Stimulated activated CD4-positive, alpha-beta T cell treated with anti-CD3 and anti-CD28 coated beads, Interleukin-15, amount 100 ng/mL, for 1 hour (primary cell): ENCODE results near the gene ARHGAP42.

ENCODE experiments used
- DNase-seq, 2 donors: peaks; one replicate each; pipeline ENCODE4 v3.0.0-alpha.2; 2020; ENCODE audit warnings: low read depth in 1 of 2, low spot score in 1 of 2

The ARHGAP42 gene

DNA sequence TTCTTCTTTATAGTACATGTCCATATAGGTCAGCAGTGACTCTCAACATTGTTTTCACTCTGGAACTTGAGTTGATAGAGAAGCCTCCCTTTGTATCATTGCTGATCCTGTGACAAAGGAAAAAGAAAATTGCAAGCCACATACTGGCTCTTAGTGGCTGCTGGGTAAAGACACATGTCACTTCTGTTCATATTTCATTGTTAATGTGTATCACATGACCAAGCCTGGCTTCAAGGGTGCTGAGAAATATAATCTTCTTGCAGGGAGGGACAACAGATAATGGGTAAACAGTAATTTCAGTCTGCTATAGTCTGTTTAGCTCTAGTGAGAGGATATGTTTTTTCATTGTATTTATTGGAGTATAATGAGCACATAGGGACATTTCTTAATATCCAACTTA is 269.3 kb downstream of the ARHGAP42 start:
- DNase-seq: no peak

DNA sequence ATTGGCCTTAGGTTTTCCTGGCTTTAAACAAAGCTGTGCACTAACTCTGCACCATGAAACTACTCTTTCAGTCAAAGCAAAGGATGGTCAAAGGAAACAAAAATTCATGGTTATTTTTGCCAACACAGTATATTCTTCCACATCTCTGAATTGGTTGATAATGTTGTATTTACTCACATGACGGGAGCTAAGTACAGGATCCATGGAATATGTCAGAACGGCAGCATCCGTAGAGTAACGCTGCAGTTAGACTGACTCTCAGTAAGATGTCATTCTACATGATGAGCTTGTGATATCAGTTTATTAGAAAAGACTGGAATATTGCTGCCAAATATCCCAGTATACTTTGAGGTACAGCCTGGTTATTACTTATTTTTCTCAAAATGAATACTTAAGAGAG is 270.4 kb downstream of the ARHGAP42 start:
- DNase-seq: no peak

DNA sequence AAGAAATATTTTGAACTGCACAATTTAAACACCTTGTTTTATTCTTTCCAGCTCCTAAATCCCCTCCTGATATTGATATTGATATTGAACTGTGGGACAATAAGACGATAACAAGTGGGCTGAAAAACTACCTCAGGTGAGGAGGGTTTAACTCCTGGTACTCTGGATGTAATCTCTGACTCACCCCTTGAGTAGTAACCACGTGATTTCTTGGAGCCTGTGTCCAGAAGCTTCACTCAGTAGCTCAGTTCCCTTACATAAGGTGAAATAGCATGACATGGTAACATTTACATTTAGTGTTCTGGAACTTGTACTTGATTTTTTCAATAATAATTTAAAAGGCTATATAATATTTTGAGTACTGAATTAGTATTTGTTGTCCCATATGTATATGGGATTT is 274.5 kb downstream of the ARHGAP42 start:
- DNase-seq: no peak

DNA sequence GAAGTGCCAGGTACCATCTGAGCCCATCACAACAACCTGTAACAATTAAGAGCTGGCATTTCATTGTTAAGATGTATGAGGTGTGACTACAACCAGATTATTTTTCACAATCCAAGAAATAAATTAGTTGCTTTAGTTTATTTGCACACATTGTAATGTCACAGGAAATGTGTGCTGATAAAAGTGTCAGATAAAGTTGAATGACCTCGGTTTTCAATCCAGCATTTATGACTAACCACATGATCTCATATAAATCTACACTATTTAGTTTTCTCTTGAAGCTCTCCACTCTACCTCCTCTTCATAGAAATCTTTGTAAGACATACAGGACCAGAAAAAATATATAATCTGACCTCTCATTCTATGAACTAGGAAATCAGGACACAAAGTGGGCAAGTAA is 276.3 kb downstream of the ARHGAP42 start:
- DNase-seq: no peak

DNA sequence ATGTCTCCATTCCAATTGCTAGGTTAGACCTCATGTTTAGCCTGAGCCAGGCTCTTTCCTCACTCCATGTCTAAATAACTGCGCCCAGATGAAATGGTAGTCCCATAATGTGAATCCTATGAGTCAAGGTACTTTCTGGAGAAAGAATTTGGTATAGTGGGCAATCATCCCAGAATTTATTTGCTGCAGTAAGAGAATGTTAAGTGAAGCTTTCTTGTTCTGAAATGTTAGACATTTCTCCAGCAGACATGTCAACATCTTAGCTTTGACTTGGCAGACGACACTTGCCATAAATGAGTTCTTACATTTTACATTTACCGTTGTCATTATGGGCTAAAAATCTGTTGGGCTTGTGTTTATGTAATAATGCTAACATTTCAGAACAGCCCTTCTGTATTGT is 277.3 kb downstream of the ARHGAP42 start:
- no peak for DNase-seq

DNA sequence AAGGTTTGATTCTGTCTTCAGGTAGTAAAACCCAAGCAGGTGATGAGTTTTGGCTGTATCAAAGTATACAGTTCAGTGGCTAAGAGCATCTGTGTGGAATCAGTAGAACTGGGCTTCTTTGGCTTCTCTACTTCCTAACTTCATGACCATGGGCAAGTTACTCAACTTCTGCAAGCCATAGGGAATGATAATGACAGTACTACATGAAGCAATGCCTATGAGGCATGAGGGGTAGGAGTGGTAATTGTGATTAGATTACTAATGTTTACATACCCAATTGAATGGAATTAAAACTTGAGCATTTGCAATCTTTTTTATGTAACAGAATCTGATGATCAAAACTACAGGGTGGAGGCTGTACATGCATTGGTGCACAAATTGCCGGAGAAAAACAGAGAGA is 278.3 kb downstream of the ARHGAP42 start:
- DNase-seq: no peak

DNA sequence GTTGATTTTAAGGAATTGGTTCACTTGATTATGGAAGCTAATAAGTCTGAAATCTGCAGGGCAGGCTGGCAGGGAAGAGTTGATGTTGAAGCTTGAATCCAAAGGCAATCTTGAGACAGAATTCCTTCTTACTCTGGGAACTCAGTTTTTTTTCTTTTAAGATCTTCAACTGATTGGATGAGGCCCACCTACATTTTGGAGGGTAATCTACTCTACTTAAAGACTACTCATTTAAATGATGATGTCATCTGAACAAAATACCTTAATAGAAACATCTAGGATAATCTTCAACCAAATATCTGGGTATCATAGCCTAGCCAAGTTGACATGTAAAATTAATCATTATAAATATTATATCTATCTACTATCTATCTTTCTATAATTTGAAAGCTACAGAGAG is 279.3 kb downstream of the ARHGAP42 start:
- DNase-seq: no peak

DNA sequence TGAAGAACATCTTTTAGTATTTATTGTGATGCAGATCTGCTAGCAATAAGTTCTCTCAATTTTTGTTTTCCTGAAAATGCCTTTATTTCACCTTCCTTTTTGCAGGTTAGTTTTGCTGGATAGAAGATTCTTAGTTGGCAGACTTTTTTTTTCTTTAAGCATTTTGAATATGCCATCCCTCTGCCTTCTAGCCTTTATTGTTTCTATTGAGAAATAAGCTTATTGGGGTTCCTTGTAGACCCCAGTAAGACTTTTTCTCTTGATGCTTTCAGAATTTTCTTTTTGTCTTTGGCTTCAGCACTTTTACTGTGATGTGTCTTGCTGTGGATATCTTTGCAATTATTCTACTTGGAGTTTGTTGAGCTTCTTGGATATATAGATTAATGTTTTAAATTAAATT is 281.9 kb downstream of the ARHGAP42 start:
- no peak for DNase-seq

DNA sequence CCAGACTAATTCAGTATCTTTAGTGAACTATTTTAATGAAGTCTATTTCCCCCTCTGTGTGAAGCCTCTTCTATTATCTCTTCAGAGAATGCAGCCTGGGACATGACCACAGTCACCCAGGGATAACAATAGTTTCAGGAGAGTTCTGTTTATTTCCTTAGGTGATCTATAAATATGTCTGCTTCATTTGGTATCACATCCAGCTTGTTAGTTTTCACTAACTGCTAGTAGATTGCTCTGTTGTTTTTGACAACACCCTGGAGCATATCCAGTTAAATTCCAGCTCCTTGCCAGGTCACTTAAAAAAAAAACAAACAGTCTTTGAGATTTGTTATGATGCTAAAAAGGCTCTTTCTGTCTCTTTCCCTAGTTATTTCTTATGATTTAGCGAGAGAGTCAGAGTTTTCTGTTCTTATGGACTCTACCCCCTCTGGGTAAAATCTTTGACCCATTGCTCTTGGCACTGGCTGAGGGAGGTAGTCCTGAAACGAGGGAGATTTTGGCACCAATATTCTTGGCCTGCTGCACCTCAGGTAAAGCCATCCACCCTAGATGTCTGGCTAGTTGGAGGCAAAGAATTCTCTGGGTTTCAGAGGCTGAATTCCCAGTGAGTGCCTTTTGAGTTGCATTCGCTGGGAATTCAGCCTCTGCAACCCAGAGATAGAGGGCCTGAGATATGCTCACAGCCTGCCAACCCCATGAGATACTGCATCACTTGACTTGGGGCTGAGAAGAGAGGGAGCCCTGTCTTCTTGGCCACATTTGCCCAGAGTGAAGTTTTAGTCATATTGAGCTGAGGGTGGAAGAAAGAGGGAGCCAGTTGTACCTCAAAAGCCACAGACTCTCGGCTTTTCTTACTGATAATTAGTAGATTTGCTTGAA is 283.4 kb downstream of the ARHGAP42 start:
- DNase-seq: no peak

DNA sequence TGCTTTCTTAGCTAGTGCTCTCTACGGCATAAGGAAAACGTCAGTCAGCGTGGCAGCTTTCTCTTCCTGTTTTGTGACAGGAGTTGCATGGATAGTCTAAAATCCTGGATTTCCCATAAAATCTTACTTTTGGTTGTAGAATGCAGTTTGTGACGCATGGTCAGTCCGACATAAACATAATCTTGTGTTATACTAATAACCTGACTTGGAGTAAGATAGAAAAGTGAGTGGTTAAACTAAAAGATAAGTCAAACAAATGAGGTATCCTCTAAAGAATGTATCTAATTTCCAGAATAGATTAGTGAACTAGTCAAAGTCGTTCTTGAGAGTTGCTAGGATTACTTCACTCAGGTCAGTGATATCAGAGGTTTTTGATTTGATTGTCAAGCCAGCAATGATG is 285.0 kb downstream of the ARHGAP42 start:
- no peak for DNase-seq

DNA sequence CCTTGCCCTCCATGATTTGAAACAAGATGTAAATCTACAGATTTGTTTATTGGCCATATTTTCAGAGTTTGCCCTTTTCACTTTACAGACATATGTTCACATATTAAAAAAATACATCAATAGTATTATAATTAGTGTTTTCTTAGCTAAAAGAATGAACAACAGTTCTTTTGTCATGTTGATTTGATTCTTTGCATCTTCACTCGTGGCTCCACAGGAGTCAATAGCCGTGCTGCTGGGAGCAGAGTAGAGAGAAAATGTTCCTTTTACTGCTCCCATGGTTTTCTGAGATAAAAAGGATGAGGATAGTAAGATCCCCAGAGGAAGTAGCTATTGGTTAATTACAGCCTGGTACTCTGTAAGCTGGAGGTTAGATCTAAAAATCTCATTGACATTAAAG is 291.4 kb downstream of the ARHGAP42 start:
- DNase-seq: no peak

DNA sequence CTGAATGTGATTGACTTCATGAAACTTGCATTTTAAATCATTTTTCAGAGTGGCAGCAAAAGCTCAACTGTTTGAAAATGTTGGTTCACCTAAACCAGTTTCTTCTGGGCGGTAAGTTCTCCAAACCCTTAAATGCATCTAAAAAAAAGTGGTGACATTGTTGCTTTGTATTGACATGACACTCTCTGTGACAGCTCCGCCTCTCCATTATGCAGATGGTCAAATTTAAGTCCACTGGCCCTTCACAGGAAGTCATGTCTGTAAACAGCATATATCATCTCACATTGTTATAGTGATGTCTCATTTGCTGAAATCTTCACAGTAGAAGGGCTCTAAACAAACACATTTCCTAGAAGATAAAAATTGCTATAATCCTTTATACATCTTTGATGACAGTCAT is 291.9 kb downstream of the ARHGAP42 start:
- DNase-seq: no peak

DNA sequence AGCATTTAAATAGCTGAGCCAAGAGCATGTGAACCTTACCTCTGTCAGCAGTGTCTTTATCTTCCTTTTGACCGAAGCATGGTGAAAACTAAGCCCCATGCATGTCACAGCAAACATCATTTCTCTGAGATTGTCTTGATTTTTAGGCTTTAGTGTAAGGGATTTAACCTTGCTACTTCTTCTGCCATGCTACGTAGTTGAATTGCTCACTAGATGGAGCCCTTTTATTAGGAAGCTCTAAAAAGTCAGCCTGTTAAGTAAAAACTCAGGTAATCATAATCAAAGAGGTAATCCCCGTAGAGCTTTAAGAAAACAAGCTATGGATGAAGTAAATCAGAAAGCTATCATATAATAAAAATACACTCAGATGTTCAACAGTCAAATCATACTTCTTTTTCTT is 293.1 kb downstream of the ARHGAP42 start:
- DNase-seq: no peak

DNA sequence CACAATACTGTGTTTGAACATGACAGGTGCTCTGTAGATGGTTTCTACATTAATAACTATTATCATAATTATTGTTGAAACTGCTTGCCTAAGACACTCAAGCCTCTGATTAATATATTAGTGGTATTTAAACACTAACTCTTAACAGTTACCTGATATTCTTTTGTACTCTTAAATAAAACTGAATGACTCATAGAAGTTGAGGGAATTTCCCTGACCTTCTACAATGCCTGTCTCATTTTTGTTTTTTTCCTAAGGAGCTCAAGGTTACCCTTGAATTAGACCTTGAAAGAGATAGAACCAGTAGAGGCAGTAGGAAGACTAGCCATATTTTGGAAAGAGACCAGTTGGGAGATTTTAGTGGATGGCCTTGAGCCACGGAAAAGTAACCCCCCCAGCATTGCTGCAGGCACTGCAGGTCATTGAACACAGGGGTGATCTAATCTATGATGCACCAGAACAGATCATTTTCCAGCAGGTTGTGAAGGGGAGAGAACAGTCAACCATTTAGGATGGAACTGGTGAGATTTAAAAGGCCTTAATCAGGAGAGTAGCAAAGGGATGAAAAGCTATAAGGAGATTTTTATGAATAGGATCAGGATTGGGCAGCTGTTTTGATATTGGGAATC is 294.2 kb downstream of the ARHGAP42 start:
- no peak for DNase-seq

DNA sequence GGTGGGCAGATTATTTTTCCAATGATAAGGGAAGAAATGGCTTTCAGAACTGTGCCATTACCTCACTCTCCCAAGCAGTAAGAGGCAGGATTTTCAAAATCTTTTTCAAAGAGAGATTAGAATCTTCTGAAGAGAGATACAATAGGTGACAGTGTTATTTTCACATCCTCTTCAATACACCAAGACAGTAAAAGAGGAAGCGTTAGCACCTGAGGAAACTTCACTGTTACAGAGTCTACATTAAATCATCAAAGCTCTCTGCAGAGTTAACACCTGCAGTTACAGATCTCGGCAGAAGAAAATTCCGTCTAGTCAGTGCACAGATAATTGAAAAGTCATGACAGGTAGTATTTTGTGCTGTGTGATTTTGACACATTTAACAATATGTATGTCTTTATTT is 297.6 kb downstream of the ARHGAP42 start:
- no peak for DNase-seq

DNA sequence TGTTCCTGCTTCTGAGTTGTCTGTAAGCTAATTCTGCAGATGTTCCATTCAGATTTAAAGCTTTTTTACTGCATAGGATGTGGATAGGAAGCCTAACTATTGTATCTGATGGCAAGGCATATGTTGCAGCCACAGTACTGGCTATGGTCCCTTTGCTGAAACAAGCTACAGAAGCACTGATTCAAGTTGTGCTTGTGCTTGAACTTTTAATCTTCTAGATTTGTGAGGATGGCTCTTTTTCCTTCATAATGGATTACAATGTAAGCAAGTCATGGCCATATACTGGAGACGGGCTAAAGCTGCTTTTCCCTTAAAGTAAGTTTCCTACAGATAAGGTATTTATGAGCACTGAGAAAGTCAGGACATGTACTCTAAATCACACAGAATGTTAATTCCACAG is 303.8 kb downstream of the ARHGAP42 start:
- no peak for DNase-seq

DNA sequence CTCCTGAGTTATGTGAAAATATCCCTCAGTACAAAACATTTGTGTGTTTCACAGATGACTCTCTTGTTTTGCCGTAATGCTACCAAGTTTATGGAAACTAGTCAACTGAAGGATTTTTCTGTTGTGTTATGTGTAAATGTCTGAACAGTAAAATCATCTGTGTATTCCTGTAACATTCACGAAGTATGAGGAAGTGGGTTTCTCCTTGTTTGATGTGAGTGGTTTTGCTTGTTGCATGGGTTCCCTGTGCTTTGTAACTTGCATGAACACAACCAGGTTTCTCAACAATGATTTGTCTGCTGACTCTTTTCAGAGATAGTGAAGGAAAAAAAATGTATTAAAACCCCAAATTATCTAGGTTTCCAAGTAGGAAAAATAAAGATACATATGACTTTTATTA is 304.5 kb downstream of the ARHGAP42 start:
- no peak for DNase-seq

DNA sequence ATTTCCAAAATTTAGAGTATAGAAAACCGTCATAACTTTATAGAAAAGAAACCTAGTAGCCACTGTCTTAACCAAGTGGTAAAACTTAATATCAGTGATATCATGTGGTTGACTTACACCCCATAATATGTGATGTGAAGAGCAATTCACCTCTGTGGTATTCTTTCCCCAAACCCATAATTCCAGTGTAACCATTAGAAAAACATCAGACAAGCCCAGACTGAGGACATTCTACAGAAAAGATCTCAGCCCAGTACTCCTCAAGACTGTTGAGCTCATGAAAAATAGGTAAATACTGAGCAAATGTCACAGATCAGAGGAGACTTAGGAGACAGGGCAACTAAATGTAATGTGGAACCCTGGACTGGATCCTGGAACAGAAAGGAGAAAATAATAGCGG is 307.9 kb downstream of the ARHGAP42 start:
- DNase-seq: no peak

DNA sequence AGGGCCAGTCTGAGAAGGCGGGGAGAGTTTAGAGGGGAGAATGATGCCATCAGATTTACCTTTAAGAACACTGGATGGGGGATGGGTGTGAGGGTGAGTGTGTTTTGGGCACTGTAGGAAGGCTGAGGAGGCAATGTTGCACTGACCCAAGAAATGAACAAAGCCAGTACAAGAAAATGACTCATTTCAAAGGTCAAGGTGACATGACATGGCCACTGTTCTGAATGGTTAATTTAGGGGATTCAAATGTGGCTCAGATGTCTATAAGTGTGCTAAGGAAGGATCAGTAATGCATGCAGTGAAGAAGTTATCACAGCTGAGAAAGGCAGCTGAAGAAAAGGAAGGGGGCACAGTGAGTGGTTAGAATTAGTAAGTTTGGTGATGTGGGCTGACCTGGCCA is 312.7 kb downstream of the ARHGAP42 start:
- DNase-seq: no peak

DNA sequence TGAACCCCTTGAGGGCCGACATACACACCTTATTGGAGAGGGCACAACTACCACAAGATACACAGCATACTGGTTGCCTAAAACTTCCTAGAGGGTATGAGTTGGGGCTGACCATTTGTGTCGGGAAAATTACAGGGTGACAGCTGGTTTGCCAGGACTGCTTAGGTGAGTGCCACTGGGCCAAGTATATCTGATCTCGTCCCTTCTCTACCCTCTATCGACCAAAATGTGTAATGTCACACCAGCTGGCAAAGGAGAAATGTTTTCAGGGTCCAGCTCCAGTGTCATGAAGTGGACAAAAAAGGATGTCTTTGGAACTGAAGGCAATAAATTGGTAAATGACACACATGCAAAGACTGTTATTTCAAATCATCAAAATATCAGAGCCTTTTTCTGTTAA is 316.4 kb downstream of the ARHGAP42 start:
- DNase-seq: no peak

DNA sequence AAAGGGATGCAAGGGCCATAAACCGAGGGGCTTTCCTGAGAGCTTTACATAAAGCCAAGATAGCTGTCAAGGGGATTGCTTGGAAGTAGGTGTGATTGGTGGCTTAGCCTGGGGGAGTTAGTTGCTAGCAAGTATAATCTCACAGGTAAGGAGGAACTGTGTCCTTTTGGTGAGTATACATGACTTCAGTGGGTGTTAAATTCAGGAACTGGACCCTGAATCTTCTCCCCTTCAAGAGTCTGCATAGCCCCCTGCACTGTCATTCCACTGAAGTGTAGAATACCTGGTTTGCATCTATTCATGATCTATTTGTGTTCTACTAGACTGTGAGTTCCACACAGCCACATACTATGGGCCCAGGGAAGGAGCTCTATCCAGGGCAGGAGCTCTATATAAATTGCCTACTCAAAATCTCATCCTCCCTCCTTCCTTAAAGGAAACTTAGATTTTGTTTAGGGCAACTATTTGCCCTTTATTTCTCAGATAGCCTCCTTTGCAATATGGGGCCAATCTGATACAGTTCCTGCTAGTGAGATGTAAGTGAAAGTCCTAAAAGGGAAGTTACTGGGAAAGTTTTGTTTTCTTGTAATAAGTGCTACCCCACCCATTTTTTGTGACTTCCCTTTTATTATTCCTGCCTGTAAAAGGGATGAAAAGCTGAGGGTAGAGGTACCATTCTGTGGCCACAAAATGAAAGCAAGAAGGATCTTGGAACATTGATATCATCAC is 322.0 kb downstream of the ARHGAP42 start:
- no peak for DNase-seq

DNA sequence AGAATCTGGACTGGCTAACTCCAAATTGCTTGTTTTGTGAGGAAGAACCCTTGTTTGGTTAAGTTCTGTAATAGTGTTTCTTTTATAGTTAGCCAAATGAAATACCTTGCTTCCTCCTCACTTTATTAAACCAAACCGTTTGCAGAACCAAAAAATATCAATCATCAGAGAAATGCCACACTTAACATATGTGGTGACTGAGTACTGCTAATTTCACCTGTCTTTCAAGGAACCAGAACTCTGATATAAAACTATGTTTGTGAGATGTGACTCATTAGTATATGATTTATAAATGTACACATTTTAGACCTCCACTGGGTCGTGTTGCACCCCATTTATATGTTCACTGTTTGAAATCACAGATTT is 322.6 kb downstream of the ARHGAP42 start:
- no peak for DNase-seq
